Measurements from ENCODE around the gene FBXO31.

GRCh38 chr16:87297918-87298631, 85.5 kb downstream of the FBXO31 start:
- TF ChIP-seq ZNF274 (IDR thresholded peaks at IDR 0.05; ENCODE audit: low read depth, low read length) (no peak), YY1 (IDR thresholded peaks at IDR 0.05; ENCODE audit: insufficient read depth, insufficient read length) (no peak), SUZ12 (IDR thresholded peaks at IDR 0.05; ENCODE audit: extremely low read depth, insufficient read depth, insufficient read length) (no peak)
